GM18517 (cell line): ENCODE measurements around the gene TRAF4.
"Not testable (repeated sequence)": the region's sequence is repeated elsewhere in the genome, so short reads cannot be mapped to it uniquely, and the experiment has no call there.

Experiments used
- ATAC-seq: cut with Tn5 transposase; IDR thresholded peaks from one replicate; pipeline ENCODE4 v1.9.1; 2021; ENCODE audit warnings: mild to moderate bottlenecking, moderate library complexity; ENCODE audit not compliant: unreplicated experiment

Gene TRAF4

DNA sequence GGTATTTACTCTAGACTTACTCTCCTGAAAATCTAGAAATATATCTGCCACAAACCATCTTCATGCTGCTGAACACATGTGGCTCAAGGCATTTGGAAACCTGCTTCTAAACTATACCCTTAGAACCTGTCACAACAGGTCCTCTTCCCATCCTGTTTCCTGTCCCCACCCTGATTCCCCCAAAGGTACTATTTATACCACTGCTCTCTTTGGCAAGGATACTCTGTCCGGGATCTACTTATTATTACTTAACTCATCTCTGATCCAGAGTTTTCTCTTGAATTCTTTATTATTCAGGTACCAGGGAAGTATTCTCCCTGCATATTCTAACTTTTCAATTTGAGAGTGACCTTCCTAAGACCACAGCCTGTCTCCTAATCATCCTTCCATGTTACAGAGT lies 33.4 kb downstream of the TRAF4 start:
- no peak for ATAC-seq

DNA sequence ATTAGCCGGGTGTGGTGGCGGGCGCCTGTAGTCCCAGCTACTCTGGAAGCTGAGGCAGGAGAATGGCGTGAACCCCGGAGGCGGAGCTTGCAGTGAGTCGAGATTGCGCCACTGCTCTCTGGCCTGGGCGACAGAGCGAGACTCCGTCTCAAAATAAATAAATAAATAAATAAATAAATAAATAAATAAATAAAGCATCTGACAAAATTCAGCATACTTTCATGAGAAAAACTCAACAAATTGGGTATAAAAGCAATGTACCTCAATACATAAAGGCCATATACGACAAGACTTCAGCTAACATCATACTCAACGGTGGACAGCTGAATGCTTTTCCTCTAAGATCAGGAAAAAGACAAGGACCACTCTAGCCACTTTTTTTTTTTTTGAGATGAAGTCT lies 35.8 kb downstream of the TRAF4 start:
- ATAC-seq = not testable (repeated sequence)

DNA sequence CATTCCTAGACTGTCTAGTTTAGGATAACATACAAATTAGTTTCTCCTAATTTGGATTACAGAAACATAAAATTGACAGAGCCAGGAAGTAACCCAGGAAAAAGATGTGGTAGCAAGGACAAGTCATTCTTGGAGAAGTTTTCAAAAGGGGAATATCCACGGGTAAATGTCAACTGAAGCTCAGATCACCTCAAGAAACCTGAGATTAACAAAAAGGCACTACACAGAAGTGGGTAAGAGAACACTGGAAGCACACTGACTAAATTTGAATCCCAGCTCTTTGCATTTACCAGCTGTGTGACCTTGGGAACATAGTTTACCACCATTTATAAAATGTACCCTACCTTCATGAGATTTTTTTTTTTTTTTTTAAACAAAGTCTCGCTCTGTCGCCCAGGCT lies 39.4 kb downstream of the TRAF4 start:
- no peak for ATAC-seq

DNA sequence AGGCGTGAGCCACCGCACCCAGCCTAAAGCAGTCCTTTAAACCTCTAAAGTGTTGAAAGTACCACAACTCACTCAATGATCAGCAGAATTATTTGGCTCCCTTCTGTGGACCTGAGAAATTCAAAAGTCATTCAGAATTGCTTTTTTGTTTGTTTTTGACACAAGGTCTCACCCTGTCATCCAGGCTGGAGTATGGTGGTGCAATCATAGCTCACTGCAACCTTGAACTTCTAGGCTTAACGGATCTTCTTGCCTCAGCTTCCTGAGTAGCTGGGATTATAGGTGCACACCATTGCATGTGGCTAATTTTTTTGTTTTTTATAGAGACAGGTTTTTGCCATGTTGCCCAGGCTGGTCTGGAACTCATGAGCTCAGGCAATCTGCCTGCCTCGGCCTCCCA lies 44.3 kb downstream of the TRAF4 start:
- no peak for ATAC-seq

DNA sequence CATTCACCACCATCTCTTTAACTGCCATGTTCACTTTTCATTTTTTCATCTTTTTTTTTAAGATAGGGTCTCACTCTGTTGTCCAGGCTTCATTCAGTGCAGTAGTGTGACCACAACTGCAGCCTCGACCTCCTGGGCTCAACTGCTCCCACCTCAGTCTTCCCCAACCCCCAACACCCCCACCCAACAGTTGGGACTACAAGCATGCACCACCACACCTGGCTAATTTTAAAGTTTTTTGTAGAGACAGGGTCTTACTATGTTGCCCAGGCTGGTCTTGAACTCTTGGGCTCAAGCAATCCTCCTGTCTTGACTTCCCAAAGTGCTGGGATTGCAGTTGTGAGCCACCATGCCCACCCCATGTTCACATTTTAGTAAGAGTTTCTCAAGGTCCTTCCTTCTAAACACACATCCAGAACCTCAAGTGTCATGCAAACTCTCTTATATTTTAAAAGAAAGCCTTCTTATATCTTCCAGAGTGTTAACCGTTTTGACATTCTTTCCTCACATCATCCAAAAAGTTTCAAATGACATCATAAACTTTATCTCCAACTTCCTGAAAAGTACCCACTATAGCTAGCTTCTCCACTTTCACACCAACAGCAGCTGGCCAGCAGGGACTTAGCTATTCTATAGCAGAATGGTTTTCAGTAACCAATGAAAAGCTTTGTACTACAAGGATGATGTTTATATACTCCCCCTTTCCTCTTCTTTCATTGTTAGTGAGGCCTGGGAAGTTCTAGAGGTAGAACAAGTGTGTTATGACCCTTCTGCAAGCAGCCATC lies 49.3 kb downstream of the TRAF4 start:
- ATAC-seq = no peak

DNA sequence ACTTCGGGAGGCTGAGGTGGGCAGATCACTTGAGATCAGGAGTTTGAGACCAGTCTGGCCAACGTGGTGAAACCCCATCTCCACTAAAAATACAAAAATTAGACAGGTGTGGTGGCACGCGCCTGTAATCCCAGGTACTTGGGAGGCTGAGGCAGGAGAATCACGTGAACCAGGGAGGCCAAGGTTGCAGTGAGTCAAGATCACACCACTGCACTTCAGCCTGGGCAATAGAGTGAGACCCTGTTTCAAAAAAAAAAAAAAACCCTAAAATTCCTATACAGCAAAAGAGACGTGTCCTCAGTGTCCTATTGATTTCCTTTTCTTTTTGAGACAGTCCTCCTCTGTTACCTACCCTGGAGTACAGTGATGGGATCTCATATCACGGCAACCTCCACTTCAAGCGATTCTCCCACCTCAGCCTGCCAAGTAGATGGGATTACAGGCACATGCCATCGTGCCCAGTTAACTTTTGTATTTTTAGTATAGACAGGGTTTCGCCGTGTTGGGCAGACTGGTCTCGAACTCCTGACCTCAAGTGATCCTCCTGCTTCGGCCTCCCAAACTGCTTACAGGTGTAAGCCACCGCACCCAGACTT lies 51.1 kb downstream of the TRAF4 start:
- ATAC-seq = not testable (repeated sequence)

DNA sequence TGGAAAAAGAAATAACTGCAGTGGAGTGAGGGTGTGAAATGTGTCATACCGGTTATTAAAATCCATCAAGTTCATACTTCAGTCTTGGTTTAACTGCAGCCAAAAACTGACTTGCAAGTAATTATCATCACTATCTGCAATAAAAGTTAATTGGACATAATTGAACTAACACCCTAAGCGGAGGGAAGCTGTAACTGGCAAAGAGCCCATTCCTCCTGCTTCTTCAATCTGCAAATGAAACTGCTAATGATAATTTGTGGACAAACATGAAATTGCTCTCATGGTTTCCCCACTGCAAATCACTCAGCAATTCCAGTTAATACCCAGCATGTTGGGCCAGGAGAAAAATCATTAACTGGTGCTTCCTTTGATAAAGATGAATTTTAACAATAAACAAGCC lies 52.3 kb downstream of the TRAF4 start:
- ATAC-seq = no peak
